Measurements from ENCODE around the gene KCNH1. TPM values are rescaled to one million over a fixed set of nuclear protein-coding genes. Genes with fewer than 3 reads are reported as not detected.

KCNH1 gene
- total RNA-seq, 2 experiments from 2014 or later = not detected

DNA sequence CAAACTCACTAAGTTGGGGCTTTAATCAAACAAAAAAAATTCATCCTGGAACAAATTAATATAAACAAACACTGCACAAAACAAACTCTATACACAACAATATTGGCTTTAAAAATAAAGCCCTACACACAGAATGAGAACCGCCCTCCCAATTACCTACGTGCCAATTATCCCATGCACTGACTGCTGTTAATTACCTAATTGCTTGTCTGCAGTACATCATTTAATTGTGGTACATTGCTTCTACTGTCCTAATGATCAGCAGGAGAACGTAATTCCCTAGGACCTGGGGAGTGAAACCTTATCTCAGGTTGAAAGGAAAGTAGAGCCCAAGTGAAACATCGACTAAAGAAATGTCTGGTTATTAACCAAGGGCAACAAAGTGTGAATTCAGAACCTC, 364.5 kb downstream of the KCNH1 start:
- Mint-ChIP-seq H3K4me1 (ENCODE audit: low read depth) (no peaks in the 10 kb centered on the region), H3K36me3 (ENCODE audit: low read depth) (no peaks in the 10 kb centered on the region), H3K4me3 (no peak overlapping the region), H3K27me3 (peaks cover 6% of the 10 kb centered on the region), H3K27ac (no peak overlapping the region), H3K9me3 (no peaks in the 10 kb centered on the region)
- ATAC-seq (no peak), DNase-seq (no peak)
- intact Hi-C loops (cut with micrococcal nuclease) = no loop called here
- ChIA-PET CTCF (no interaction called here), POLR2A (no interaction called here)
- TF ChIP-seq CTCF (IDR thresholded peaks at IDR 0.05) = no peak

GRCh38 chr1:210764536-210764935, 369.4 kb downstream of the KCNH1 start:
- Mint-ChIP-seq H3K36me3 (ENCODE audit: low read depth) (no peaks in the 10 kb centered on the region), H3K4me3 (no peak overlapping the region), H3K27ac (no peak overlapping the region), H3K9me3 (peaks cover 2% of the 10 kb centered on the region), H3K4me1 (ENCODE audit: low read depth) (no peaks in the 10 kb centered on the region), H3K27me3 (peaks cover 2% of the 10 kb centered on the region)
- no peak for TF ChIP-seq CTCF (IDR thresholded peaks at IDR 0.05)
- ChIA-PET POLR2A (no interaction called here), CTCF (interaction anchor here (0.8 to 1.7 kb wide), 2 partner anchors 12 to 345 kb away, joined by 3 to 4 read pairs; no protein-coding TSS in a partner anchor)
- ATAC-seq (no peak), DNase-seq (no peak)
- intact Hi-C loops (cut with micrococcal nuclease) = no loop called here

GRCh38 chr1:210758761-210759160, 375.2 kb downstream of the KCNH1 start:
- peaks cover 5% of the 10 kb centered on the region for H3K27me3 Mint-ChIP-seq
- H3K4me1 Mint-ChIP-seq (ENCODE audit: low read depth) = no peaks in the 10 kb centered on the region
- TF ChIP-seq CTCF (IDR thresholded peaks at IDR 0.05) = no peak
- POLR2A ChIA-PET = no interaction called here
- H3K9me3 Mint-ChIP-seq = peaks cover 2% of the 10 kb centered on the region
- no peak overlapping the region for H3K4me3 Mint-ChIP-seq
- intact Hi-C loops (cut with micrococcal nuclease) = no loop called here
- DNase-seq = no peak
- no peak for ATAC-seq
- CTCF ChIA-PET = no interaction called here
- no peak overlapping the region for H3K27ac Mint-ChIP-seq
- no peaks in the 10 kb centered on the region for H3K36me3 Mint-ChIP-seq (ENCODE audit: low read depth)

DNA sequence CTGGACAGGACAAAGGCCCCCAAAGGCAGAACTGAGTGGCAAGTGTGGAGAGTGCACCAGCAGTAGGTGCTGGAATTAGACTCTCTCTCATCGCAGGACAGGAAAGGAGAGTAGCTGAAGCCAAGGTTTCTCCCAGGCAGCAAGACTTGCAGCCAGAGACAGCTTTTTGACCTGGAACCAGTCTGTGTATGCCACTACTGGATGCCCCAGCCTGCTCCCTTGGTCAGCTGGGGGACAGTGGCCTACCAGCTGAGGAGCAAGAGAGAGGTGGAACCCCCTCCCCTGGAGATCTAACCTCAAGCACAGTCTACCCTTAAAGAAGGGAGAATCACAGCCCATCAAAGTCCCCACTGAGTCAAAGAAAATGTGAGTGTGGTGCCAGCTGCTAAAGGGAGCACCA, 375.7 kb downstream of the KCNH1 start:
- CTCF ChIA-PET = no interaction called here

GRCh38 chr1:210757677-210758076, 376.3 kb downstream of the KCNH1 start:
- H3K27me3 Mint-ChIP-seq = peaks cover 5% of the 10 kb centered on the region
- H3K27ac Mint-ChIP-seq = no peak overlapping the region
- no peaks in the 10 kb centered on the region for H3K36me3 Mint-ChIP-seq (ENCODE audit: low read depth)
- H3K4me3 Mint-ChIP-seq = no peak overlapping the region
- DNase-seq = no peak
- H3K9me3 Mint-ChIP-seq = peaks cover 2% of the 10 kb centered on the region
- H3K4me1 Mint-ChIP-seq (ENCODE audit: low read depth) = no peaks in the 10 kb centered on the region
- ChIA-PET CTCF (no interaction called here), POLR2A (no interaction called here)
- intact Hi-C loops (cut with micrococcal nuclease) = no loop called here
- no peak for ATAC-seq
- TF ChIP-seq CTCF (IDR thresholded peaks at IDR 0.05) = no peak

More for the DNA sequence above, 375.7 kb downstream of the KCNH1 start:
- no peak overlapping the region for H3K4me3 Mint-ChIP-seq
- H3K9me3 Mint-ChIP-seq = peaks cover 2% of the 10 kb centered on the region
- intact Hi-C loops (cut with micrococcal nuclease) = no loop called here
- no peaks in the 10 kb centered on the region for H3K36me3 Mint-ChIP-seq (ENCODE audit: low read depth)
- H3K4me1 Mint-ChIP-seq (ENCODE audit: low read depth) = no peaks in the 10 kb centered on the region
- ATAC-seq (no peak), DNase-seq (no peak)
- no peak for TF ChIP-seq CTCF (IDR thresholded peaks at IDR 0.05)
- POLR2A ChIA-PET = no interaction called here
- no peak overlapping the region for H3K27ac Mint-ChIP-seq
- peaks cover 5% of the 10 kb centered on the region for H3K27me3 Mint-ChIP-seq

Measured in activated CD8-positive, alpha-beta T cell treated with anti-CD3 and anti-CD28 coated beads for 36 hours (primary cell).